ENCODE data around the gene SLC6A6.
A peak's percentile ranks its signal among the peaks of the same experiment; 100 is the strongest.

The SLC6A6 gene

GRCh38 chr3:14402304-14402811 is at the start of gene SLC6A6:
SLC6A6 (plus strand) TSS chr3:14402606; CDS start chr3:14443635, 41,029 bp downstream.
- peak; percentile 93 for DNase-seq

- no peak for DNase-seq
These were observed 48.9 kb upstream of the SLC6A6 start for GRCh38 chr3:14353502-14353901.

- DNase-seq = no peak
These were observed 44.9 kb upstream of the SLC6A6 start for GRCh38 chr3:14357463-14357862.

GRCh38 chr3:14358426-14359211 is 43.8 kb upstream of the SLC6A6 start:
- peak; percentile 29 for DNase-seq

DNA sequence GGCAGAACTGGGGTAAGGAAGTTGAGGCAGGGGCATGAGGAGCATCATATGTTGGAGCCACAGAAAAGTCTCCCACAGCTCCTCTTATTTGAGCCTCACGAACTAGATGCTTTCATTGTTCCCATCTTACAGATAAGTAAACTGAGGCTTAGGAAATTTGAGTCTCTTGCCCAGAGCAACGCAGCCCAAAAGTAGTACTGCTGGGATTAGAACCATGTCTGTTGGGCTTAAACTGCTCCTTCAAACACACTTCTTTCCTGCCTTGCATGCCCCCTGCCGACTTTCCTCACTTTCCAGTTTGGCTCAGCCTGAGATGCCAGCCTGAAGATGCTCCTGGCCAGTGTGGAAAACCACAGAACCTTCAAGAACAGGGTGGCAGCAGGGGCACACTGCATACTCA is 43.1 kb upstream of the SLC6A6 start:
- no peak for DNase-seq

DNA sequence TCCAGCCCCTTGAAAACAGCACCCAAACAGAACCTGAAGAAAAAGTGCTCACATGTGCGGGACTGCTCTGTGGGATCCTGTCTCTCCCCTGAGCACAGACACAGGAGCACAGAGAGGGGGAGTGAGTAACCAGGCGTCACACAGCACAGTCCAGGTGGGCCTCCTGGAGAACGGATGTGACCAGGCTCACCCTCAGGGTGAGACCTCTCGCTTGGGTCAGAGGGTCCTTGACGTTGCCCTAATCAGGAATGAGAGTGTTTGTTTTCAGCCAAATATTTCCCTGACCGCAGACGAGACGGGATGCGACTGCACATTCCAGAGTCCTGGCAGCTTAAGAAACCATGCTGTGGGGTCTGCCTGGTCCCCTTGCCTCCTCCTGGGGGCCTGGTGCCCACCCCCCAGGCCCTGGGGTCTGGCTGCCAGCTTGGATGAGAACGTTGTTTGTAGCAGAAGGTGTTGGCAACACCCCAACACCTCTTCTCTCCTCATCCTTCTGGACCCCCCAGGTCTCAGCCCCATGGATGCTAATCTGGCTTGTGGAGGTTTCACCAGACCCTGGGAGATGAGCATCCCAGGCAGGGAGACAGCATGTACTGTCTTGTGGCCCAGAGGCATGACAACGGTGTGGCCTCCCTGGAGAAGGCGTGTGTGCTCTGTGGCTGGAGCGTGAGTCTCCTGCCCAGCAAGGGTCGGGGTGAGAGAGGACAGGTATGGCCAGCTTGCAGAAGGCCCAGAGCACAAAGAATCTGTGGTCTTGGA is 42.1 kb upstream of the SLC6A6 start:
- no peak for DNase-seq

GRCh38 chr3:14361068-14361677 is 41.2 kb upstream of the SLC6A6 start:
- DNase-seq = no peak

- no peak for DNase-seq
These were observed 39.5 kb upstream of the SLC6A6 start for GRCh38 chr3:14362890-14363289.

GRCh38 chr3:14363379-14363778 is 39.0 kb upstream of the SLC6A6 start:
- DNase-seq = no peak

DNA sequence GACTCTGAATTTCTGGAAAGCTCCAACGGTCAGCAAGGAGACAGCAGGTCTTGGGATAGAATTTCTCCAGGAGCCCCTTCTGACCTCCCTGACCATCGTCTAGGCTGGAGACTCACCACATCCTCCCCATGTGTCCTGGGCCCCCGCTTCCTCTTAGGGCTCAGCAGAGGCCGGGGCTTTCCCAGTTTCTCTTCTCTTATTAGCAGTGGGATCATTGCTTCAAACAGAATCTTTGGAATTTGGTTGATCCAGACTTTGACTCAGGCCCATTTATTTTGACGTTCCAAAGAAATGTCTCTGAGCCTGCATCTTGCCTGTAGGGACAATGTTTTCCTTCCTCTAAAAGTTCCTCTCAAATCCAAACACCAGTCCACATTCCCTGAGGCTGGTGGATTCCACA is 38.4 kb upstream of the SLC6A6 start:
- no peak for DNase-seq

DNA sequence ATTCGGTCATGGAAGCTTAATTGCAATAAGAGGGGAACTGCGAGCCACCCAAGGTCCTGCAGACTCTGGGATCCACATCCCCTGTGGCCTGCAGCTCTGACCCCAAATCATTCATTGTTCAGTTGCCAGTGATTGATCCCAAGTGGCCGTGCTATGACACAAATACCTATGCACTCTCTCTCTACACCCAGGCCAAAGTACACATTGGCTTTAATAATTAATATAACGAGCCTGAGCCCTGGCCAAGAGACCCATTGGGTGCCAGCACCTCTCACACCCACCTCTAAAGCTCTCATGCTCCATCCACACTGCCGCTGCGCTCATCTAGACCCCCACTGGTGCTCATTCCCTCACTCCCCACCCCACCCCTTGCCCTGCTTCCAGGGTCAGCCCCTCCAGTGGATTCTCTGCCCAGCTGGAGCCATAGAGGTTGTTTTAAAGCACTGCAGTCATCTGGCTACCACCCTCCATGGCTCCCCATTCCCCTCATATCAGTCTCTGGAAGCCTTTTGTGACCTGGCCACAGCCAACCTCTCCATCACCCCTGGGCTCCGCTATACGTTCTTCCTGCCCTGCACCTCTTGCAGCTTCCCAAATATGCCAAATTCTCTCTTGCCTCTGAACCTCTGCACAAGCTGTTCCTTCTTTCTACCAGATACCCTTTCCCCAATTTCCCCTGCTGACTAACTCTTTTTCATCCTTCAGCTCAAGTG is 37.7 kb upstream of the SLC6A6 start:
- no peak for DNase-seq

DNA sequence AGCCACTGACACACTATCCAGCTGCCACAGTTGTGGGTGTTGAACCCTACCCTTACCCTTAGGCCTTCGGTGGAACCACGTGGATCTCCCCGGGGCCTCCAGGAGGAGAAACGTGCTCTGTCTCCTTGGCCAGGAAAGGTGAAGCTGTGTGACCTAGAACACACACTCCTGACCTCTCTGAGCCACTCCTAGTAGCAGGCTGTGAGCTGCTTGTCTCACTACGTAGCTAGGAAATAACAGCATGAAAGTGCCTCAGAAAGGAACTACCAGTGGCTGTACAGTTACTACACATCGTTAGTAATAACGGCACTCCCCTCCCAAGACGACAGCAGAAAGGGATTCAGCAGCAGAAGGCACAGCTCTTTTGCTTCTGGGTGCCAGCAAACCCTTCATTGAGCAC is 36.2 kb upstream of the SLC6A6 start:
- DNase-seq = no peak

DNA sequence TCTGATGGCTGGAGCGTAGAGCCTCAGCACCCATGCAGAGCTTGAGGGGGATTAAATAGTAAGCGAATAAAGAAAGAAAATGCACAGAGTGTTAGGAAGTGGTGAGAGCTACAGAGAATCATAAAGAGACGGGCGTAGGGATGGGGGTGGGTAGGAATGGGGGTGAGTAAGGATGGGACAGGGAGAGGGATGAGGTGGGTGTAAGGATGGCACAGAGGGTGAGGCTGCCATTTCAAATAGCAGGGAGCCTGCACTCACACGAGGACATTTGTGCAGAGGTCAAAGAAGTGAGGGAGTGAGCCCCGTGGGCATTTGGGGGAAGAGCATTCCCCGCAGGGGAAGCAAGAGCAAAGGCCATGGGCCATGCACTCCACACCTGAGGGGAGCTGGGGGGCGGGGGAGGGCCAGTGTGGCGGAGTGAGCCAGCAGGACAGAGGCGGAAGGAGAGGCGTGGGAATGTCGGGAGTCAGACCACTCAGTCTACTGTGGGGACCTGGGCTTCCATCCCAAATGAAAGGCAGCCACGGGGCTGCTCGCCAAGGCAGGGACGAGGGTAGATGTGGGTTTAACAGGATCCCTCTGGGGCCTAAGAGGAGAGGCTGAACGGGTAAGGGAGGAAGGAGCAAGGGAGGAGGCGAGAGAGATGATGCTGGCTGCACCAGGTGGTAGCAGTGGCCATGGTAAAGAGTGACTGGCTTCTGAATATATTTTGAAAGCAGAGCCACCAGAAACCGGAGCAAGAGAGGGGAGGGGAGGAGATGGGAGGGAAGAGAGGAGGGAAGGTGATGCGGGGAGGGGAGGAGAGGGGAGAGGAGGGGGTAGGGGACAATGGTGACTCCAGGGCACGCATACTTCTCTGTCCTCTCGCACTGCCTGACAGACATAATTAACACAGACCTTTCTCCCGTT is 35.2 kb upstream of the SLC6A6 start:
- no peak for DNase-seq

GRCh38 chr3:14368146-14368545 is 34.3 kb upstream of the SLC6A6 start:
- no peak for DNase-seq

DNA sequence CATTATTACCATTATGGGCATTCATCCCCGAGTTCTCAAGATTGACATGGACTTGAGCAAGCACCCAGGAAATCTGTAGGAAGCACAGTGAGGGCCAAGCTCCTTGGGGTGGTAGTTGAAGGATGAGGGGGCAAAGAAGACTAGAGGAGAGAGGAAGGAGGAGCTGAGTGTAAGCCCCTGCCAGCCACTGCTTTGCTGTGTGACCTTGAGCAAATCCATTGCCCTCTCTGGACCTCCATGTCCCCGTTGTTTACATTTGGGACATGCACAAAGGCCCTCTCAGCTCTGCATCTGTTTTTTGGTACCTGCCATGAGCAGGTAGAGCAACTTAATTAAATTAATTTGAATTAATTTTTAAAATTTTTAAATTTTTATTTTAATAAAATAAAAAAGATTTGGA is 33.5 kb upstream of the SLC6A6 start:
- no peak for DNase-seq

- DNase-seq = no peak
These were observed 32.4 kb upstream of the SLC6A6 start for GRCh38 chr3:14369675-14370669.

GRCh38 chr3:14370720-14371572 is 31.5 kb upstream of the SLC6A6 start:
- no peak for DNase-seq

DNA sequence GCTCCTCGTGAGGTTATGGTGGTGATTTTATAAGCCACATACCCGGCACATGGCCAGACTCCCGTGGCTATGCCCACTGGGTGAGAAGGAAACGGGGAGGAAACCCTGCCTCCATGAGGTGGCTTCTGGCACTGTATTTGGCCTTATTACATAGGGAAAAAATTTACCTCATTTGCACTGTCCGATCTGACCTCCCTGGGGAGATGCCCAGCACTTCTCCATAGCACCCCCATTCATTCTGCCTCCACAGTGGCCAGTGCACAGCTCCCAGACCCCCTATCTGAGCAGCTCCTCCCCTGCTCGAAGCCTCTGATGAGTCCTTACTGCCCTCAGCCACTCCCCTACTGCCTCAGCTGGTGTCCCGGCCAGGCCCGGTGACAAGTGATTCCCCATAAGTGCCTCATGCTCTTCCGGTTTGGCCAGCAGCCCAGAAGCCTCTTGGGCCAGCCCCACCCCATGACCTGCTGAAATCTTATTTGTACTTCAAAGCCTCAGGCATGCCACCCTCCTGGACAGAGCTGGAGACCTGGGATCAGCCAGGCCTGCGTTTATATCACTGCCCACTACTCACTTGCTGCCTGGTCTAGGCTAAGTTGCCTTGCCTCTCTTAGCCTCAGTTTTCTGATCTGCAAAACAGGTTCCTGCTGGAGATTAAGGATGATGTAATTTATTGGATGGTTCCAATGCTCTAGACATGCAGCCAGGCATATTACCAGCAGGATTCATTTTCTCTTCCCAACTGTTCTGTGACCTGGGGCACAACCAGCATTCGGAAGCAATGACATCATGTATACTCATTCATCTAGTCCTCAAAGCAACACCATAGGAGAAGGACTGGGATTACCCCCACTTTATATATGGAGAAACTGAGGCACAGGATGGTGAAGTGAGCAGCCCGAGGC is 30.6 kb upstream of the SLC6A6 start:
- DNase-seq = peak; percentile 83

- DNase-seq = no peak
These were observed 29.8 kb upstream of the SLC6A6 start for GRCh38 chr3:14372587-14372986.
